Stimulated activated CD8-positive, alpha-beta memory T cell treated with anti-CD3 and anti-CD28 coated beads, Interleukin-7, amount 100 ng/mL, for 48 hours (primary cell): ENCODE results near the gene LMAN1L.

ENCODE experiments used
- DNase-seq, 2 donors: peaks; one replicate each; pipeline ENCODE4 v3.0.0-alpha.2; 2020; ENCODE audit warnings: low read depth in 1 of 2; ENCODE audit errors: extremely low read depth in 1 of 2

LMAN1L gene

GRCh38 chr15:74815121-74815934 is 2.7 kb downstream of the LMAN1L start:
- DNase-seq = no peak

DNA sequence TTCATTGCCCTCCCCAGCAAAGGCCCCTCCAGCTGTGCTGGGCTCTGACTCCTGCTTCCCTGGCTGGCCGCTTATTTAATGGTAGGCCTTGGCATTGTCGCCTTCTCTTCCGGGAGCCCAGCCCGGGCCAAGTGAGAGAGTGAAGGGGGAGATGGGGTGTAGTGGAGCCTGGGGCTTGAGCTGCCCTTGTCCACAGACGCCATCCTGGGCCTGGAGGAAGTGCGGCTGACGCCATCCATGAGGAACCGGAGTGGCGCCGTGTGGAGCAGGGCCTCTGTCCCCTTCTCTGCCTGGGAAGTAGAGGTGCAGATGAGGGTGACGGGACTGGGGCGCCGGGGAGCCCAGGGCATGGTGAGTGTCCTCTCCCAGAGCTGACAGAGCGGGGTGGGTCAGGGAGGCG is 3.3 kb downstream of the LMAN1L start:
- no peak for DNase-seq

DNA sequence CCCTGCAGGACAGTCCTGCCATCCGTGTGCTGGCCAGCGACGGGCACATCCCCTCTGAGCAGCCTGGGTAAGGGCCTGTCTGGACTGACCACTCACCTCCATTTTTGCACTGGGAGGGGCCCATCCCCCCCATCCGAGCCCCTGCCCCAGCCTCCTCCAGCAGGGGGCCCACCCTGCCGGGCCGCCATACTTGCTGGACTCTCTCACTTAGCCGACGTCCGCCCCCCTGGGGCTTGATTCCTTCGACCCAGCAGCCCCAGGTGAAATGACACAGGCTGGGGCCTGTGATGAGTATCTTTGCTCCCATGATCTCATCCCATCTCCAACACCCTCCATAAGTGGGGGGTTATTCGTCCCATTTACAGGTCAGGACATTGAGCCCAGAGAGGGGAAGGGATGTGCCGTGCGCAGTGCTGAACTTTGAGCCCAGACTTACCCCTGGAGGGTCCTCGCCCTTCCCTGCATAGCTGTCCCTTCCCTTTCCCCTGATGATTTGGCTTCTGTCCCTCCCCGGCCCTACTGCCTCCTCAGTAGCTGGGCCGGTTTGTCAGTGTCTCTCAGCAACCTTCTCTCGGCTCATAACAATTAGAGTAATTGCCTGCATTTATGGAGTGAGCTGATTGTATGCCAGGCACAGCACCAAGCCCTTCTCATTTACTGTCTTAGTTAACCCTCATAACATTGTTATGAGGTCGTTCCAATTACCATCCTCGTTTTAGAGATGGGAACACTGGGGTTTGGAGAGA is 4.2 kb downstream of the LMAN1L start:
- DNase-seq = no peak

DNA sequence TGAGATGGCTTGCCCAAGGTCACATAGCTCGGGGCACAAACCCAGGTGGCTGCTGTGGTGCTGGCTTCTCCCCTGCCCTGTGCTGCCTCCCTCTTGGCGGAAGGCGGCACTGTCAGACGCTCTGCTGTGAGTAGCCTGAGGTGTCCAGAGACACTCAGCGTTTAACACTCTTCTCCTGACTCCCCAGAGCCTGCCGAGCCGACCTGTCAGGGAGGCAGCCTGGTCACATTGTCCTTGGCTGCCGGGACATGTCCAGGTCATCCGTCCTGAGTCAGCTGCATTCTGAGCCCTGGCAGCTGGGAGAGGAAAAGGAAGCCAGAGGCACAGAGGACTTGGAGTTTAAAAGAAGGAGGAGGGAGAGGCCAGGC is 4.7 kb downstream of the LMAN1L start:
- no peak for DNase-seq

DNA sequence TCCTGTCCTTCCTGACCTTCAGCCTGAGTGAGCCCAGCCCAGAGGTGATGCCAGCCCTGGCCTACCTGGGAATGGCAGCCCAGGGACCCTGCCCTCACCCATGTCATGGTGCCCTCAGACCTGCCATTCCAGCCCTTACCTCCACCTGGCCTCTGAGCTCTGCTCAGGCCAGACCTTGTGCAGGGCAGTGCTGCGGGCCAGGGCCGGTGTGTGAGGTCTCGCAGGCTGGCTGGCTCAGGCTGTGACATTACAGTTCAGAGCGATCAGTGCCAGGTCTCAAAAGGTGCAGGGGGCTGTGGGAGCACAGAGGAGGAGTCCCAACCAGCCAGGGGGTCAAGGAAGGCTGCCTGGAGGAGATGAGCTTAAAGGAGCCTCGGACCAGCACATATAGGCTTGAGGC is 7.4 kb downstream of the LMAN1L start:
- DNase-seq = no peak

GRCh38 chr15:74821091-74821789 is 8.6 kb downstream of the LMAN1L start:
- no peak for DNase-seq

GRCh38 chr15:74821790-74822158 is 9.1 kb downstream of the LMAN1L start:
- no peak for DNase-seq

- no peak for DNase-seq
Observed at GRCh38 chr15:74822233-74822632, 9.6 kb downstream of the LMAN1L start.

DNA sequence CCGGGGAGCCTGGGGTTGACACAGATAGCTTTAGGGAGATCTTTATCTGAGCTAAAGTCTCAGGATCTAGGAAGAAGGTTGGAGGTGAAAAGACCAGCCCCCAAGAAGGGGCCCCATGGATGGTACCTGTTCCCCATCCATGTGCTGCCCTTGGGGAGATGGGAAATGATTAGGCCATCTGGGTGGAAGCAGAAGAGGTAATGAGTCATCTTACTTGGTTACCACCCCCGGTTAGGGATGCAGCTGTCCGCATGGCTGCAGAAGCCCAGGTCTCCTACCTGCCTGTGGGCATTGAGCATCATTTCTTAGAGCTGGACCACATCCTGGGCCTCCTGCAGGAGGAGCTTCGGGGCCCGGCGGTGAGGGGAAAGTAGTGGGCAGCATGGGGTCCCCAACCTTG is 10.7 kb downstream of the LMAN1L start:
- DNase-seq = no peak

- no peak for DNase-seq
Observed at GRCh38 chr15:74824976-74825375, 12.3 kb downstream of the LMAN1L start.

DNA sequence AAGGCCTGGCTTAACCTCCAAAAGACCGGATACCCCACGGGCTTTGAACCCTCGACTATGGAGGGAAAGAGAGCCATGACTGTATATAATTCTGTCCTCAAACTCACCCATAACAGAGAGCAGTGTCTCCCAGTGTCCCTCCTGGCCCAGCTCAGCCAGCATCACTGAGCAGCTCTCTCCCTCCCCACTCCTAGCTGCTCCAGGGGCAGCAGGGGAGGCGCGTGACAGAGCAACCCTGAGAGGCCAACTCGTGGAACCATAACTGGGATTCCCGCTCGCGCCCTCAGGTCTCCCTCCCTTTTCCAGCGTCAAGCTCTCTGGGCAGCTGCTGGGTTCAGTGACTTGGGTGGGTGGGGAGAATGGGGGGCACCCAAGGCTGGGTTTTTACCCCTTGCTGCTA is 13.2 kb downstream of the LMAN1L start:
- DNase-seq = no peak

GRCh38 chr15:74826364-74826819 is 13.8 kb downstream of the LMAN1L start, which contains the start of gene CPLX3:
Gene CPLX3, plus strand, starts transcription at chr15:74826627. Its CDS starts 77 bp downstream, at chr15:74826704.
- no peak for DNase-seq

DNA sequence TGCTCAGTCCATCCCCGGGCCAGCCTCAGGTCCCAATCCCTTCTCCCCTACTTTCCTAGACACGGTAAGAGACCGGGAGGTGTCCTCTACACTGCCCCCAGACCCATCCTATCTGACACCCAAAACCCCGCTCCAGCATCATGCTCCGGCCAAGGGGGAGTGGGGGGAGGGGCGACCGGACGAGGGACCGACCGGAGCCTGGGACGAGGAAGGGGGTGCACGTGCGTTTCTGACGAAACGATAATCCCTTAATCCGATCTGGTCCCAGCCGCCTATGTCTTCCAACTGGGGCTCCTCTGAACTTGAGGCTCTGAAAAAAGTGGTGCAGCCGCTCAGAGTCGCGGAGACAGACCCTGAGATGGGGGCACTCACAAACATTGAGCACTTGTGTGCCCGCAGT is 14.3 kb downstream of the LMAN1L start:
- no peak for DNase-seq

- no peak for DNase-seq
Observed at GRCh38 chr15:74827614-74828013, 15.0 kb downstream of the LMAN1L start.

DNA sequence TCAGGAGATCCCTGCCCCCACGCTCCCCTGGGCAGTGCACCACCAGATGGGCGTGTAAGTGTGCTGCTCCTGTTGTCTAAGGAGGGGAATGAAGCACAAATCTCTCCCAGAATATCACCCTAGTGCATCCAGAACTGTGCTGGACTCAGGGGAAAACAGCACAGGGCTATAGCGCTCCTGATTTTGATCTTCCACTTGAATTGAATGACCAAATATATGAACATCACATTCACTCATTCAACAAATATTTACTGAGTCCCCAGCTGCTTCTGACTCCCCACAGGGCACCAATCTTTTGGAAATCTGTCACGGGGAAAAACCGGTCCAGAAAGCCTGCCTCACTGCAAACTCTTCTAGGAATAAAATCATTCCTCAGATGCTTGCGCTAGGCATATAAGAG is 16.2 kb downstream of the LMAN1L start:
- DNase-seq = no peak

DNA sequence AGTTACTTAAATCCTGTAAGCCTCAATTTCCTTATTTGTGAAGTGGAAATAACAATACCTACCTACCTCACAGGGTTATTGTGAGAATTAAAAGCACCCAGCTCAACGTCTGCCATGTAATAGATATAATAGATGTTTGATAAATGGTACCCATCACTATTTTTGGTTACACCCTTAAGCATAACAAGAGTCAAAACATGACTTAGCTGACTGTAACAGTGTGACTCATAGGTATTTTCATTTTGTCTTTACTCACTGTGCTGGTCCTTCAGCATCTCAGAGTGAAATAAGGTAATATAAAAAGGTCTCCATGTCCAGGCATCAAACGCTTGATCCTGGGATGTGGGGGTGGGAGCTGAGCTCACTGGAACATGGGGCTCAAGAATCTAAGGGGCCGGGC is 16.9 kb downstream of the LMAN1L start:
- DNase-seq = no peak

- DNase-seq = no peak
Observed at GRCh38 chr15:74829991-74830390, 17.4 kb downstream of the LMAN1L start.

- no peak for DNase-seq
Observed at GRCh38 chr15:74830868-74831267, 18.2 kb downstream of the LMAN1L start.

DNA sequence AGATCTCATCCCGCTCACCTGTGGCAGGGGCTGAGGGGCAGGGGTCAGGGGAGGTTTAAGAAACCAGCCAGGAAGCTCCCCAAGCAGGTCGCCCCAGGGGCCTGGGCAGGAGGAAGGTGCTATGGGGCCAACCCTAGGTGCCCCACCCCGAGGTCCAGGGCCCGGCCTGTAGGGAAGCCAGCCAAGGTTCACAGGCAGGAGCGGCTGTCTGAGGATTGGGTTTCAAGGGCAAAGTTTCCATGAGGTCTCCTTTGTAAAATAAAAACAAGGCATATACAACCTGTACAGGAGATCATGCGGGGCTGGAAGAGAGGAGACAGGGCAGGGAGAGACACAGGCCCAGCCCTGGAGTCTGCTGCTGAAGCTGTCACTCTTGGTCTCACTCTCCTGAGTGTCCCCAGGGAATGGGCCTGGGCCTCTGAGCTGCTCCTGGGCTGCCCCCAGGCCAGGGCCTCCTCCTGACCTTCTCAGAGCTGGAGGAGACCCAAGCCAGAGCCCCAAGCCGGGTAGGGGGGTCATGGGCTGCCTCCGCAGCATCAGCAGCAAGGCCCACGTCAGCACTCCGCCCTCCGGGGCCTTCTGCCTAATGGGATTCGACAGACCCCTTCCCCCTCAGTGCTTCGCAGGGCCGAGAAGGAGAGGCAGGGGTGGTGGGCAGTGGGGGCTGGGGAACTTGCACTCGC is 19.3 kb downstream of the LMAN1L start:
- no peak for DNase-seq

- no peak for DNase-seq
Observed at GRCh38 chr15:74832826-74833225, 20.2 kb downstream of the LMAN1L start.
